Spleen (tissue), 11 donors: ENCODE measurements around the gene PPTC7. TPM values are rescaled to one million over a fixed set of nuclear protein-coding genes. Genes with fewer than 3 reads are reported as not detected.
A peak's percentile ranks its signal among the peaks of the same experiment; 100 is the strongest.

Source experiments
- DNase-seq: peaks from one replicate; pipeline ENCODE4 v3.0.0-alpha.2; 2020
- H3K27ac ChIP-seq, 8 donors: fragments of 200-600 bp; sonication (generic) in 7 of 8; 1 replicate in 4 of 8; 2 replicates in 4 of 8; pipeline versions ENCODE4 v1.5.0 to v1.8.0; 2016 to 2021; ENCODE audit warnings: inconsistent platforms in 4 of 8, mild to moderate bottlenecking in 4 of 8, moderate library complexity in 1 of 8
- H3K27me3 ChIP-seq, 7 donors: fragments of 200-600 bp; sonication (generic) in 6 of 7; replicated peaks in 1 of 7; 1 replicate in 4 of 7; 2 replicates in 3 of 7; pipeline versions ENCODE4 v1.5.0 to v1.8.0; 2016 to 2021; ENCODE audit warnings: inconsistent platforms in 3 of 7, mild to moderate bottlenecking in 1 of 7
- H3K36me3 ChIP-seq, 6 donors: fragments of 200-600 bp; sonication (generic) in 5 of 6; 1 replicate in 4 of 6; 2 replicates in 2 of 6; pipeline versions ENCODE4 v1.5.0 to v1.8.0; 2016 to 2021; ENCODE audit warnings: inconsistent platforms in 2 of 6
- H3K4me1 ChIP-seq, 6 donors: fragments of 200-600 bp; sonication (generic) in 5 of 6; 1 replicate in 3 of 6; 2 replicates in 3 of 6; pipeline versions ENCODE4 v1.5.0 to v1.8.0; 2016 to 2021; ENCODE audit warnings: inconsistent platforms in 3 of 6
- H3K4me3 ChIP-seq, 8 donors: fragments of 200-600 bp; sonication (generic) in 7 of 8; 1 replicate in 4 of 8; 2 replicates in 4 of 8; pipeline versions ENCODE4 v1.5.0 to v1.8.0; 2016 to 2021; ENCODE audit warnings: inconsistent platforms in 4 of 8, mild to moderate bottlenecking in 4 of 8, moderate library complexity in 2 of 8
- H3K9me3 ChIP-seq, 8 donors: fragments of 200-600 bp; sonication (generic) in 7 of 8; 1 replicate in 4 of 8; 2 replicates in 4 of 8; pipeline versions ENCODE4 v1.5.0 to v1.8.0; 2016 to 2021; ENCODE audit warnings: inconsistent platforms in 4 of 8
- POLR2A ChIP-seq, 3 donors: fragments of 450-650 bp; IDR thresholded peaks; one replicate each; pipeline ENCODE4 v1.5.1; 2017; ENCODE audit warnings: antibody characterized with exemption in 3 of 3, mild to moderate bottlenecking in 1 of 3
- POLR2AphosphoS5 ChIP-seq, 3 donors: sonication (generic); formaldehyde crosslinking; IDR thresholded peaks; one replicate each; pipeline ENCODE4 v1.5.1; 2017; ENCODE audit warnings: antibody characterized with exemption in 3 of 3
- WGBS, 5 donors: extraction: QIAGEN DNeasy Blood & Tissue Kit in 3 of 5; methylation state at CpG; one replicate each; pipeline versions ENCODE4 v1.1.5 to v1.1.7; 2013 to 2018; 5-methylcytosine and 5-hydroxymethylcytosine counted together
- intact Hi-C: fragments of 100-400 bp; cut with DNase I; formaldehyde crosslinking; loops from one replicate; pipeline ENCODE4 v1.15.0; 2023; ENCODE audit warnings: low total_unique reads
- polyA plus RNA-seq, 3 donors: library from polyadenylated mRNA; stranded (reverse); fragments of 200-250 nt; gene quantifications; one replicate each; pipeline ENCODE4 v1.2.1, GENCODE V29; 2013
- total RNA-seq, 7 donors: library from RNA; depleted of rRNA in 3 of 7; stranded (reverse); fragments of >200 nt in 3 of 7; fragmentation: NEBNext Ultra II Directional in 4 of 7; extraction: Animal tissue kit (Norgen Biotek cat#: 25700) in 4 of 7; gene quantifications; one replicate each; pipeline versions ENCODE4 v1.1.0 to v1.2.1, GENCODE V29; 2016 to 2021
- TF ChIP-seq, protein P1 (sequence below), 11 experiments: fragments of 200-600 bp in 7 of 11; fragments of 450-650 bp in 4 of 11; sonication (generic) in 4 of 11; IDR thresholded peaks in 8 of 11; conservative IDR thresholded peaks in 3 of 11; 1 replicate in 7 of 11; 2 replicates in 4 of 11; pipeline versions ENCODE4 v1.4.0 to v1.8.0; 2016 to 2021; ENCODE audit warnings: antibody characterized with exemption in 11 of 11, inconsistent platforms in 4 of 11, mild to moderate bottlenecking in 1 of 11
- donor health status: healthy with polysubstance abuse.
- donor health status: DM: no; HTN: no; CAD: no; lungs with moderate emphysema.
- donor health status: DM: no; HTN: no; CAD: no.
- donor health status: Bipolar disorder and iron deficiency.
- donor health status: healthy.
- donor health status: DM: no; HTN: no; CAD: no.
- donor health status: DM: yes; HTN: yes; CAD: no.

Gene PPTC7
- total and polyA plus RNA-seq, 10 donors = 7.5 to 27.3 (median 23.5) TPM

DNA sequence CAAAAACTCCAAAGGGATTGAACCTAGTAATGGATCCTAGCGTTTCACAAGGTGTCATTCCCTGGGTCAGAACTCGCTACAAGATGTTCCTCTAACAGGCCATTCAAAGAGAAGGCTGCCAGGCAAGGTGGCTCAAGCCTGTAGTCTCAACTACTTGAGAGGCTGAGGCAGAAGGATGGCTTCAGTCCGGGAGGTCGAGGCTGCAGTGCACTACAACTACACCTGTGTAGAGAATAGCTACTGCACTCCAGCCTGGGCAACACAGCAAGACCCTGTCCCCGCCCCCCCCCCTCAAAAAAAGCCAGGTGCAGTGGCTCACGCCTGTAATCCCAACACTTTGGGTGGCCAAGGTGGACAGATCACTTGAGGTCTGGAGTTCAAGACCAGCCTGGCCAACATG lies 14.4 kb downstream of the PPTC7 start:
- no peak for DNase-seq
- H3K27ac ChIP-seq = no peak overlapping the region
- intact Hi-C loops = no loop called here
- peaks cover 12 to 52% (median 31%) of the 10 kb centered on the region in 6 donors for H3K4me1 ChIP-seq
- H3K4me3 ChIP-seq = no peak overlapping the region
- peaks cover 0 to 14% (median 0%) of the 10 kb centered on the region in 6 donors for H3K36me3 ChIP-seq
- no peaks in the 10 kb centered on the region for H3K27me3 ChIP-seq
- TF ChIP-seq, protein P1, sequence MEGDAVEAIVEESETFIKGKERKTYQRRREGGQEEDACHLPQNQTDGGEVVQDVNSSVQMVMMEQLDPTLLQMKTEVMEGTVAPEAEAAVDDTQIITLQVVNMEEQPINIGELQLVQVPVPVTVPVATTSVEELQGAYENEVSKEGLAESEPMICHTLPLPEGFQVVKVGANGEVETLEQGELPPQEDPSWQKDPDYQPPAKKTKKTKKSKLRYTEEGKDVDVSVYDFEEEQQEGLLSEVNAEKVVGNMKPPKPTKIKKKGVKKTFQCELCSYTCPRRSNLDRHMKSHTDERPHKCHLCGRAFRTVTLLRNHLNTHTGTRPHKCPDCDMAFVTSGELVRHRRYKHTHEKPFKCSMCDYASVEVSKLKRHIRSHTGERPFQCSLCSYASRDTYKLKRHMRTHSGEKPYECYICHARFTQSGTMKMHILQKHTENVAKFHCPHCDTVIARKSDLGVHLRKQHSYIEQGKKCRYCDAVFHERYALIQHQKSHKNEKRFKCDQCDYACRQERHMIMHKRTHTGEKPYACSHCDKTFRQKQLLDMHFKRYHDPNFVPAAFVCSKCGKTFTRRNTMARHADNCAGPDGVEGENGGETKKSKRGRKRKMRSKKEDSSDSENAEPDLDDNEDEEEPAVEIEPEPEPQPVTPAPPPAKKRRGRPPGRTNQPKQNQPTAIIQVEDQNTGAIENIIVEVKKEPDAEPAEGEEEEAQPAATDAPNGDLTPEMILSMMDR (IDR thresholded peaks at IDR 0.05 in 8 of 11, conservative IDR thresholded peaks at IDR 0.05 in 3 of 11) = no peak
- TF ChIP-seq POLR2AphosphoS5 (IDR thresholded peaks at IDR 0.05) = no peak
- TF ChIP-seq POLR2A (IDR thresholded peaks at IDR 0.05) = no peak
- peaks cover 0 to 44% (median 39%) of the 10 kb centered on the region in 8 donors for H3K9me3 ChIP-seq
- 95 to 98% (median 98%) methylated on average over 6 of the region's 6 CpGs for WGBS, 5 donors

GRCh38 chr12:110566993-110567392 lies 16.1 kb downstream of the PPTC7 start:
- Histone ChIP-seq H3K4me1 (peaks cover 28 to 60% (median 46%) of the 10 kb centered on the region in 6 donors), H3K36me3 (peaks cover 0 to 8% (median 0%) of the 10 kb centered on the region in 6 donors), H3K9me3 (peaks cover 0 to 29% (median 26%) of the 10 kb centered on the region in 8 donors), H3K4me3 (no peak overlapping the region), H3K27me3 (no peaks in the 10 kb centered on the region), H3K27ac (no peak overlapping the region)
- TF ChIP-seq POLR2AphosphoS5 (IDR thresholded peaks at IDR 0.05) (no peak), POLR2A (IDR thresholded peaks at IDR 0.05) (no peak)
- TF ChIP-seq, protein P1 (IDR thresholded peaks at IDR 0.05 in 8 of 11, conservative IDR thresholded peaks at IDR 0.05 in 3 of 11) = no peak
- 91 to 98% (median 96%) methylated on average over 5 of the region's 5 CpGs for WGBS, 5 donors
- intact Hi-C loops = no loop called here
- no peak for DNase-seq

DNA sequence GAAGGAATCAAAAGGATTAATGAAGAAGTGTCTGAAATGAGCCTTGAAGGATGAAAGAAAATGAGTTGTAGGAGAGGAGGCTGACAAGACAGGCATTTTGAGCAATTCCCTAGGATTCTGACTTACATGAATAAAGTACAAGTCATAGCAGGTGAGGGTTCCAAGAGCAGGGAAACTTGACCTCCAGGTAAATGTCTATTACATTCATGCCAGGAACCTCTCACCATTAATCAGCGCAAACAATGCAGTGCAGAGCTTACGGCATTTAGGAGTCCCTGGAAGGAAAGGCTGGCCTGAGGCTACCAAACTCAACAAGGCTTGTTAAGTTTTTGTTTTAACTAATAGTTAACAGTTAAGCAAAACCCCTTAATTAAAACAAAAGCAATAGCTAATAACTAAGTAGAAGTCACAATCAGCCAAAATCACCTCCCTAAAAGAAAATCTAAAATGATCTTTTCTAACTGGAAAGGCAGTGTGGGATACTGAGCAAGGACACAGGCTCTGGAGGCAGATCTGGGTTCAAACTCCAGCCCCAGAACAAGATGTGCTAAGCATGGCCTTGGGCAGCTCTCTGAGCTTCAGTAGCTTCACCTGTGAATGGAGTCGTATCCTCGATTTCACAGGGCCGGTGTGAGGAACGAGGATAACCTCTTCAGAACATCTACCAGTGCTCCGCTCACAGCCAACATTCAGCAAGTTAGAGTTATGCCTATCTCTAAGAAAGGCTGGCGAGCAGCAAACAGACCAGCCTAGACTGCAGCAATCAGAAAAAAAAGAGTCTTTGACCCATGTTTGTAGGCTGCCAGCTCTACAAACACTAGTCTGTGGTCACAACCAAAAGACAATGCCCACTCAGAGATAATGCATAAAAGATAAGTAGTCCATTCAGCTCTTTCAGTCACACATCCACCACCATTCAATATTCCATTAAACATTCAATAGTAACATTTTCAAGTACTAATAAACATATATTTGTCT lies 16.9 kb downstream of the PPTC7 start:
- no peaks in the 10 kb centered on the region for H3K36me3 ChIP-seq
- H3K27ac ChIP-seq = peak overlapping the region in 1 of 8 donors; percentile 27
- no peak for TF ChIP-seq POLR2AphosphoS5 (IDR thresholded peaks at IDR 0.05)
- TF ChIP-seq, protein P1 (IDR thresholded peaks at IDR 0.05 in 8 of 11, conservative IDR thresholded peaks at IDR 0.05 in 3 of 11) = no peak
- TF ChIP-seq POLR2A (IDR thresholded peaks at IDR 0.05) = no peak
- peaks cover 0 to 21% (median 18%) of the 10 kb centered on the region in 8 donors for H3K9me3 ChIP-seq
- 91 to 97% (median 93%) methylated on average over 7 to 8 of the region's 8 CpGs for WGBS, 5 donors
- H3K4me3 ChIP-seq = no peak overlapping the region
- DNase-seq = no peak
- intact Hi-C loops = no loop called here
- H3K4me1 ChIP-seq = peaks cover 35 to 68% (median 54%) of the 10 kb centered on the region in 6 donors
- no peaks in the 10 kb centered on the region for H3K27me3 ChIP-seq

DNA sequence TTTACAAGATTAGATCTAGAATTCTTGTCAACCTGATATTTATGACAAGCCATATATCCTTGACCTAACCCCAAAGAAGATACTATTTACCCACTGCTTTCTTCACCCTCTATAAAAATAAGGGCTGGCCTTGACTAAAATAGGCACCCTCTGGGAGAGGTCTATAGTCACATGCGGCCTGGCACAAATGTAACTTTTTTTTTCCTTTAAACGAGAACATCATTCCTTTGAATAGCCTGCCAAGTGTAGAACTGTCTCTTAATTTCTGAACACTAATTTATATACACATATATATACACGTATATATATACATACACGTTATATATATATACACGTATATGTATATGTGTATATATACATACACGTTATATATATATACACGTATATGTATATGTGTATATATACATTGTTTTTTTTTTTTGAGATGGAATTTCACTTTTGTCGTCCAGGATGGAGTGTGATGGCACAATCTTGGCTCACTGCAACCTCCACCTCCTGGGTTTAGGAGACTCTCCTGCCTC lies 18.6 kb downstream of the PPTC7 start:
- TF ChIP-seq, protein P1 (IDR thresholded peaks at IDR 0.05 in 8 of 11, conservative IDR thresholded peaks at IDR 0.05 in 3 of 11) = no peak
- TF ChIP-seq POLR2A (IDR thresholded peaks at IDR 0.05) (no peak), POLR2AphosphoS5 (IDR thresholded peaks at IDR 0.05) (no peak)
- H3K36me3 ChIP-seq = peaks cover 0 to 5% (median 0%) of the 10 kb centered on the region in 6 donors
- 69 to 81% (median 73%) methylated on average over 8 of the region's 8 CpGs for WGBS, 5 donors
- H3K27ac ChIP-seq = peak overlapping the region in 6 of 8 donors; percentile 52 to 81 (median 78)
- peaks cover 35 to 85% (median 68%) of the 10 kb centered on the region in 6 donors for H3K4me1 ChIP-seq
- peaks cover 0 to 11% (median 9%) of the 10 kb centered on the region in 8 donors for H3K9me3 ChIP-seq
- no peaks in the 10 kb centered on the region for H3K27me3 ChIP-seq
- H3K4me3 ChIP-seq = no peak overlapping the region
- intact Hi-C loops = no loop called here
- DNase-seq = no peak
